Measurements from ENCODE around the gene RAB8B. TPM values are rescaled to one million over a fixed set of nuclear protein-coding genes. Genes with fewer than 3 reads are reported as not detected.
A peak's percentile ranks its signal among the peaks of the same experiment; 100 is the strongest.

RAB8B gene
- total and polyA plus RNA-seq, 10 of the 15 experiments (the other 5 are each of a cell fraction or from before 2014, with no cell fraction given): 17.8 to 104 (median 65.1) TPM

- peak within 1 kb of the TSS; percentile 79 for H3K9ac ChIP-seq (ENCODE audit: control insufficient read depth, insufficient read depth, low read length)
- no peaks in the 10 kb centered on the region for H3K27me3 ChIP-seq (replicated peaks in 1 of 2; ENCODE audit: control insufficient read depth in 2 of 2, insufficient read depth in 2 of 2, low read length in 1 of 2)
- H3K9me3 ChIP-seq (replicated peaks; ENCODE audit: control insufficient read depth, insufficient read depth, low read length): no peaks in the 10 kb centered on the region
- H3K79me2 ChIP-seq (ENCODE audit: control insufficient read depth, insufficient read depth, low read length): no peaks in the 10 kb centered on the region
- peak within 1 kb of the TSS; percentile 94 for H3K4me3 ChIP-seq
- CTCF ChIA-PET: interaction anchor here (1.3 to 3.2 kb wide), 7 partner anchors 11 to 230 kb away, joined by 3 to 17 read pairs (median 5); no protein-coding TSS in a partner anchor
- 2% methylated on average over 63 of the region's 102 CpGs for WGBS (ENCODE audit: insufficient coverage, insufficient replicate concordance, low lambda C conversion rate, missing lambda C conversion rate)
- BruUV-seq (replicated peaks): no TSS peak
- ATAC-seq: peak; percentile 94
- H3K36me3 ChIP-seq (ENCODE audit: control insufficient read depth in 2 of 2, insufficient read depth in 2 of 2, low read length in 1 of 2): no peaks in the 10 kb centered on the region
- peak within 1 kb of the TSS; percentile 62 for H3K27ac ChIP-seq (ENCODE audit: control insufficient read depth, insufficient read depth)
- H4K20me1 ChIP-seq (ENCODE audit: control insufficient read depth, insufficient read depth): no peaks in the 10 kb centered on the region
- in situ Hi-C loops (cut with MboI) (loop anchor here (25.0 kb wide), 1 partner anchor 310 kb away; the partner anchor contains the start of gene FBXL22), intact Hi-C loops (cut with micrococcal nuclease; ENCODE audit: unreplicated experiment) (loop anchor here (2.0 to 10.0 kb wide), 3 partner anchors 84 to 230 kb away; partner anchors contain the start of gene RPS27L)
- POLR2A ChIA-PET: interaction anchor here (0.5 to 1.5 kb wide), 2 partner anchors 61 to 111 kb away, joined by 3 read pairs; no protein-coding TSS in a partner anchor
- RAD21 ChIA-PET (ENCODE audit: unreplicated experiment): interaction anchor here (0.7 to 1.9 kb wide), 14 partner anchors 11 to 791 kb away, joined by 3 to 7 read pairs (median 4); no protein-coding TSS in a partner anchor
- no peak for FAIRE-seq
- peaks cover 4% of the 10 kb centered on the region; the same call in 1 of the 2 replicates for H3K4me1 ChIP-seq (ENCODE audit: control insufficient read depth, insufficient read depth, low read length)
- H2AFZ ChIP-seq (ENCODE audit: control insufficient read depth, low read depth, low read length): peak within 1 kb of the TSS; percentile 90
- no peak for DNase-seq (ENCODE audit: low read depth, low spot score)
- SMC1A ChIA-PET (ENCODE audit: uncharacterized antibody, unreplicated experiment): interaction anchor here (0.6 to 3.6 kb wide), 12 partner anchors 11 to 111 kb away, joined by 3 to 15 read pairs (median 4); no protein-coding TSS in a partner anchor
- peak within 1 kb of the TSS; percentile 85 for H3K4me2 ChIP-seq (ENCODE audit: control insufficient read depth, insufficient read depth)
- TF ChIP-seq MAX (IDR thresholded peaks at IDR 0.05; ENCODE audit: low read depth, low read length) (no peak), NKRF (conservative IDR thresholded peaks at IDR 0.05) (0 out of 2 replicates have a peak, but pooled peaks have one; percentile 32), BCL11A (IDR thresholded peaks at IDR 0.05; ENCODE audit: low read depth, low read length) (no peak), TCF12 (IDR thresholded peaks at IDR 0.05; ENCODE audit: low read depth, low read length) (no peak), SPI1 (IDR thresholded peaks at IDR 0.05; ENCODE audit: borderline replicate concordance, insufficient read depth, low read depth, low read length) (no peak), SIX5 (IDR thresholded peaks at IDR 0.05; ENCODE audit: low read depth, low read length, severe bottlenecking) (no peak), CREM (IDR thresholded peaks at IDR 0.05; ENCODE audit: low read depth) (no peak), POLR2A (IDR thresholded peaks at IDR 0.05; ENCODE audit: low read depth, low read length) (peak; percentile 89), IRF4 (IDR thresholded peaks at IDR 0.05; ENCODE audit: low read depth, low read length) (no peak), RELA (IDR thresholded peaks at IDR 0.05; ENCODE audit: borderline replicate concordance, partially characterized antibody) (peak; percentile 24), TCF7 (IDR thresholded peaks at IDR 0.05; ENCODE audit: borderline replicate concordance) (no peak), EED (IDR thresholded peaks at IDR 0.05; ENCODE audit: low read depth) (no peak), BCLAF1 (IDR thresholded peaks at IDR 0.05) (no peak), ZNF384 (IDR thresholded peaks at IDR 0.05; ENCODE audit: borderline replicate concordance, low read depth, low read length) (no peak), EP300 (IDR thresholded peaks at IDR 0.05; ENCODE audit: borderline replicate concordance in 1 of 2, control insufficient read depth in 1 of 2, low read depth in 2 of 2, low read length in 2 of 2) (no peak), CHD4 (IDR thresholded peaks at IDR 0.05) (no peak), SMARCA5 (IDR thresholded peaks at IDR 0.05) (peak; percentile 36; the same call in 1 of the 2 replicates), ZNF207 (IDR thresholded peaks at IDR 0.05; ENCODE audit: borderline replicate concordance) (no peak), HDAC6 (IDR thresholded peaks at IDR 0.05; ENCODE audit: unreplicated experiment) (no peak)
These were observed 87.9 kb downstream of the RAB8B start, which contains the start of gene APH1B for GRCh38 chr15:63277038-63277892. TSS of gene APH1B (plus strand) at chr15:63277605. CDS start at chr15:63277624, 19 bp downstream.

Data from GM12878 (cell line).